HG03558 (cell line): ENCODE measurements around the gene ZNF426.
"Not testable (repeated sequence)": the region's sequence is repeated elsewhere in the genome, so short reads cannot be mapped to it uniquely, and the experiment has no call there.

Experiments
- ATAC-seq: cut with Tn5 transposase; IDR thresholded peaks from one replicate; pipeline ENCODE4 v1.9.1; 2021; ENCODE audit warnings: moderate number of reproducible peaks; ENCODE audit not compliant: unreplicated experiment; ENCODE audit errors: extremely low read depth

Gene ZNF426

GRCh38 chr19:9538183-9539058 is at the start of gene ZNF426:
ZNF426 (minus strand) TSS chr19:9538645; CDS start chr19:9536232, 2,413 bp downstream.
- no peak for ATAC-seq

- ATAC-seq: no peak
Observed at GRCh38 chr19:9586764-9587163, 48.3 kb upstream of the ZNF426 start.

- ATAC-seq: peak; percentile 52
Observed at GRCh38 chr19:9584073-9584833, 45.8 kb upstream of the ZNF426 start, which contains the start of gene ZNF121. ZNF121 (minus strand) TSS chr19:9584504; CDS start chr19:9568097, 16,407 bp downstream.

- ATAC-seq: not testable (repeated sequence)
Observed at GRCh38 chr19:9582081-9582725, 43.8 kb upstream of the ZNF426 start.

GRCh38 chr19:9580728-9581127 is 42.3 kb upstream of the ZNF426 start:
- ATAC-seq: no peak

- ATAC-seq: no peak
Observed at GRCh38 chr19:9570255-9570654, 31.8 kb upstream of the ZNF426 start.

GRCh38 chr19:9566729-9567128 is 28.3 kb upstream of the ZNF426 start:
- no peak for ATAC-seq

GRCh38 chr19:9565900-9566705 is 27.7 kb upstream of the ZNF426 start:
- ATAC-seq: no peak

GRCh38 chr19:9552536-9553274 is 14.3 kb upstream of the ZNF426 start:
- no peak for ATAC-seq

GRCh38 chr19:9547870-9548269 is 9.4 kb upstream of the ZNF426 start:
- ATAC-seq: no peak

GRCh38 chr19:9541281-9541680 is 2.8 kb upstream of the ZNF426 start:
- not testable (repeated sequence) for ATAC-seq

- not testable (repeated sequence) for ATAC-seq
Observed at GRCh38 chr19:9539921-9540320, 1.5 kb upstream of the ZNF426 start.

GRCh38 chr19:9539201-9539600 is 756 bp upstream of the ZNF426 start:
- not testable (repeated sequence) for ATAC-seq

- no peak for ATAC-seq
Observed at GRCh38 chr19:9535934-9536333, 2.5 kb downstream of the ZNF426 start.

GRCh38 chr19:9531933-9532332 is 6.5 kb downstream of the ZNF426 start:
- no peak for ATAC-seq

GRCh38 chr19:9528757-9529336 is 9.6 kb downstream of the ZNF426 start:
- no peak for ATAC-seq

GRCh38 chr19:9523885-9524474 is 14.5 kb downstream of the ZNF426 start:
- no peak for ATAC-seq

- no peak for ATAC-seq
Observed at GRCh38 chr19:9507285-9507684, 31.2 kb downstream of the ZNF426 start.
